RPMI7951 (cell line): ENCODE measurements around the gene FRMPD2. TPM values are rescaled to one million over a fixed set of nuclear protein-coding genes. Genes with fewer than 3 reads are reported as not detected.

Source experiments
- DNase-seq: peaks from one replicate; pipeline ENCODE4 v3.0.0-alpha.2; 2012; ENCODE audit warnings: low read depth
- total RNA-seq: library from RNA; depleted of rRNA; stranded (reverse); fragments of >200 nt; shearing (Covaris generic); gene quantifications from 2 replicates; pipeline ENCODE4 v1.2.3, GENCODE V29; 2014; rRNA removed

FRMPD2 gene, protein sequence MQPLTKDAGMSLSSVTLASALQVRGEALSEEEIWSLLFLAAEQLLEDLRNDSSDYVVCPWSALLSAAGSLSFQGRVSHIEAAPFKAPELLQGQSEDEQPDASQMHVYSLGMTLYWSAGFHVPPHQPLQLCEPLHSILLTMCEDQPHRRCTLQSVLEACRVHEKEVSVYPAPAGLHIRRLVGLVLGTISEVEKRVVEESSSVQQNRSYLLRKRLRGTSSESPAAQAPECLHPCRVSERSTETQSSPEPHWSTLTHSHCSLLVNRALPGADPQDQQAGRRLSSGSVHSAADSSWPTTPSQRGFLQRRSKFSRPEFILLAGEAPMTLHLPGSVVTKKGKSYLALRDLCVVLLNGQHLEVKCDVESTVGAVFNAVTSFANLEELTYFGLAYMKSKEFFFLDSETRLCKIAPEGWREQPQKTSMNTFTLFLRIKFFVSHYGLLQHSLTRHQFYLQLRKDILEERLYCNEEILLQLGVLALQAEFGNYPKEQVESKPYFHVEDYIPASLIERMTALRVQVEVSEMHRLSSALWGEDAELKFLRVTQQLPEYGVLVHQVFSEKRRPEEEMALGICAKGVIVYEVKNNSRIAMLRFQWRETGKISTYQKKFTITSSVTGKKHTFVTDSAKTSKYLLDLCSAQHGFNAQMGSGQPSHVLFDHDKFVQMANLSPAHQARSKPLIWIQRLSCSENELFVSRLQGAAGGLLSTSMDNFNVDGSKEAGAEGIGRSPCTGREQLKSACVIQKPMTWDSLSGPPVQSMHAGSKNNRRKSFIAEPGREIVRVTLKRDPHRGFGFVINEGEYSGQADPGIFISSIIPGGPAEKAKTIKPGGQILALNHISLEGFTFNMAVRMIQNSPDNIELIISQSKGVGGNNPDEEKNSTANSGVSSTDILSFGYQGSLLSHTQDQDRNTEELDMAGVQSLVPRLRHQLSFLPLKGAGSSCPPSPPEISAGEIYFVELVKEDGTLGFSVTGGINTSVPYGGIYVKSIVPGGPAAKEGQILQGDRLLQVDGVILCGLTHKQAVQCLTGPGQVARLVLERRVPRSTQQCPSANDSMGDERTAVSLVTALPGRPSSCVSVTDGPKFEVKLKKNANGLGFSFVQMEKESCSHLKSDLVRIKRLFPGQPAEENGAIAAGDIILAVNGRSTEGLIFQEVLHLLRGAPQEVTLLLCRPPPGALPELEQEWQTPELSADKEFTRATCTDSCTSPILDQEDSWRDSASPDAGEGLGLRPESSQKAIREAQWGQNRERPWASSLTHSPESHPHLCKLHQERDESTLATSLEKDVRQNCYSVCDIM (N-terminal part only)
- not detected in 2 replicates for total RNA-seq

DNA sequence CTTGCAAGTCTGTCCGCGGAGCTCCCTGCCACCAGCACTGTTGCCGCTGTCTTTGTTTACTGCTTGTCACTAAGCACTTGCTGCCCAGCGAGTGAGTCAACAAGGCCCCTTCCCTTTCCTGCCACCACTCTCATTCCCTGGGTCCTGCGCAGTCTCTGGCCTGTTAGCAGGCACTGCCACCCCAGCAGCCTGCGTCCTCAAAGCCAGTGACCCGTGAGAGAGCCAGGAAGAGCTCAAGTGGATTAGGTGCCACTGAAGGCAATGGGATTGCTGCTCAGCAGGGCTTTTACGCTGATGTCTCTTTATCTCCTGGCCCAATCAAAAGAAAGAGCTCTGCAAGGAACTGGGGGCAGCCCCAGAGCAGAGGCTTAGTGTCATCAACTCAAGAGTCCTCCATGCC lies at the start of gene FRMPD2:
Gene FRMPD2 (minus strand): TSS at position 61 of the 400 bp plus-strand sequence. CDS start 129 bp downstream, outside the sequence.
- no peak for DNase-seq

DNA sequence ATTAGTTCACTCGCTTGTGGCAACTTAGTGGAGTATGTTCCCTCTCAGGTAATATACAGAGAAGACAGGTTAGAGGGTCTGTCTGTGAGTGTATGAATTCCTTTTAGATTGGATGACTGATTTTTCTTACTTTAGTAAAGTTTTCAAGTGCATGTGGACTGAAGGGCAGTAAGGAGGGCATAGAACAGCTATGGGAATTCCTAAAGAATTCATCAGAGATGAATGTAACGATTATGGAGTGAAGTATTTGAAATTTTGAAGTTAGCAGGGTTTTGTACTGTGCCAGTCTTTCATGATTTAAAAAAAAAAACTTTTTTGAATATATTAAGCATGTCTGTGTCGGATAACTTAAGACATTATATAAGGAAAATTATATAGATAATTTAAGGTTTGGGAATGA lies 47.5 kb upstream of the FRMPD2 start:
- no peak for DNase-seq

DNA sequence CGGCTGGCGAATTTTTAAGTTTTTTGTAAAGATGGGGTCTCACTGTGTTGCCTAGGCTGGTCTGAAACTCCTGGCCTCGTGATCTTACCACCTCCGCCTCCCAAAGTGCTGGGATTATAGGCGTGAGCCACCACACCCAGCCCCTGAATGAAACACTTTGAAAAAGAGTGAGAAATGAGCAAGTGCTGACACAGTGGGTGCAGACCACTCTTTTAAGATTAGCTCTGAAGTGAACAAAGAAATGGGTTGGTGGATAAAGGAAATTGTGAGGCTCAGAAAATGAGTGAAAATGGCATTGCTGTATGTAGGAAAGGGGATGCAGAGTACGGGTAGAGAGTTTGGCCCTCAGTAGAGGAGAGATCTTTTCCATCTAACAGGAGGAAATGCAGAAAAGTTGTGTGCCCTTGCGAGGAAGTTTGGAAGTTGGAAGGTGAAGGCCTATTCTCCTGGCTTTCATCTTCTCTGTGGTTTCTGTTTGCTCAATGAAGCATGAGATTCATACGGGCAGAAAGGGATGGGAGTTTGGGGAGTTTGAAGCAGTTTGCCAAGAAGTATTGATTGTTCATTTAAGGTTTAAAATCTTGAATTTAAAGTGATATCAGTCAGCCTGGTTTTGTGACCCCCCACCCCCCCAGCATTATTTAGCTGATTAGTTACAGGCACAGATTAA lies 43.0 kb upstream of the FRMPD2 start:
- DNase-seq: no peak

DNA sequence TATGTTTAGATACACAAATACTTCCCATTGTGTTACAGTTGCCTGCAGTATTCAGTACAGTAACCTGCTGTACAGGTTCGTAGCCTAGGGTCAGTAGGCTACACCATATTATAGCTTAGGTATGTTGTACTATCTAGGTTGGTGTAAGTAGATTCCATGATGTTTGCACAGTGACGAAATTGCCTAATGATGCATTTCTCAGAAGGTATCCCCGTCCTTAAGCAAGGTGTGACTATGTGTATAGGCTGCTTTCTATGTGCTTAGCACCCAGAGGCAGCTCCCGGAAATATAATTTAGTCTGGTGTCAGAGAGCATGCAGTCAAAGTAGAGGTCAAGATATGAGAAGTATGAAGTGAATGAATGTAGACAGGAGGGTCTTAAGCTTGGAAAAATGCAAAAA lies 41.7 kb upstream of the FRMPD2 start:
- no peak for DNase-seq

DNA sequence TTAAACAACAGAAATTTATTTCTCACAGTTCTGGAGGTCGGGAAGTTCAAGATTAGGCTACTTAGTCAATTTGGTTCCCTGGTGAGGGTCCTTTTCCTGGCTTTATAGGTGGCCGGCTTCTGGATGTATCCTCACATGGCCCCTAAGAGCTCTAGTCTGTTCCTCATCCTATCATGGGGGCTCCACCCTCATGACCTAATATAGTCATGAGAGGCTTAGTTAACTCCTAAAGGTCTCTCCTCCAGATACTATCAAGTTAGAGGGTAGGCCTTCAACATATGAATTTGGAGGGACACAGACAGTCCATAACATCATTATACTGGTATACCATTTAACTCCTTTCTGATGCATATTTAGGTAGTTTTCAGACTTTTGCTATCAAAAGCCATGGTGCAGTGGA lies 39.6 kb upstream of the FRMPD2 start:
- no peak for DNase-seq

DNA sequence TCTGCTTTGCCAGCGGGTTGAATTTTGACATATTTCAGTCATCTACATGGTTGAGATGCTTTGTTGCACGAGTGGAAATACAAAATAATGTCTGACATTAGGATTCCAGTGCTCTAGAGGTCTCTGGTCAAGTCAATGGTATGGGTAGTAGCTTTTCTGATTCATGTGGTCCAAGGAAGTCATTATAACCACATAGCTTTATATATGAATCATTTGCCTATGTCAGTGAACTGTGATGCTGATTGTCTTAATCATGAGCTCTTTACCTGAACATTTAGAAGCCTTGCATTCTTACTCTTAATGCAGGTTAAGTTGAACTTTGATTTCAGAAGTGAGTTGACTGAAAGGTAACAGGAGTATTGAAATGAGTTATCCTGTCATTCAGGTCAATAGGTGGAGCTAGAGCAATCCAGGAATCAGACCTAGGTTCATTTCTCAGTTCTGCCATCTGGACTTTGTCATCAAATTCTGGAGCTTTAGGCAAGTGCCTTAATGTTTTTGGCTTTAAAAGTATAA lies 35.3 kb upstream of the FRMPD2 start:
- peak; percentile 75 for DNase-seq

DNA sequence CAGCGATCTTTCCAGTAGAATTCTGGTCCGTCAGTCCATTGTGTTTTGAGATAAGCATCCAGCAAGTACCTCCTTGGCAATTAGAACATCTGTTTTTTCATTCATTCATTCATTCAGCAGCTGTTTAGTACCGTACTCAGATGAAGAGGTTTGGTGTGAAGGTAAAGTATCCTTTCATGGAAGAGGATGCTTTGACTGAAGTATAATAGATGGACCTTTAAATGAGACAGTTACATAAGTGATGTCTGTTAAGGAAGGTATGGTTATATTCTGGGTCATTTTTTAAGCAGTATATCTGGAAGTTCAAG lies 33.2 kb upstream of the FRMPD2 start:
- DNase-seq: no peak

DNA sequence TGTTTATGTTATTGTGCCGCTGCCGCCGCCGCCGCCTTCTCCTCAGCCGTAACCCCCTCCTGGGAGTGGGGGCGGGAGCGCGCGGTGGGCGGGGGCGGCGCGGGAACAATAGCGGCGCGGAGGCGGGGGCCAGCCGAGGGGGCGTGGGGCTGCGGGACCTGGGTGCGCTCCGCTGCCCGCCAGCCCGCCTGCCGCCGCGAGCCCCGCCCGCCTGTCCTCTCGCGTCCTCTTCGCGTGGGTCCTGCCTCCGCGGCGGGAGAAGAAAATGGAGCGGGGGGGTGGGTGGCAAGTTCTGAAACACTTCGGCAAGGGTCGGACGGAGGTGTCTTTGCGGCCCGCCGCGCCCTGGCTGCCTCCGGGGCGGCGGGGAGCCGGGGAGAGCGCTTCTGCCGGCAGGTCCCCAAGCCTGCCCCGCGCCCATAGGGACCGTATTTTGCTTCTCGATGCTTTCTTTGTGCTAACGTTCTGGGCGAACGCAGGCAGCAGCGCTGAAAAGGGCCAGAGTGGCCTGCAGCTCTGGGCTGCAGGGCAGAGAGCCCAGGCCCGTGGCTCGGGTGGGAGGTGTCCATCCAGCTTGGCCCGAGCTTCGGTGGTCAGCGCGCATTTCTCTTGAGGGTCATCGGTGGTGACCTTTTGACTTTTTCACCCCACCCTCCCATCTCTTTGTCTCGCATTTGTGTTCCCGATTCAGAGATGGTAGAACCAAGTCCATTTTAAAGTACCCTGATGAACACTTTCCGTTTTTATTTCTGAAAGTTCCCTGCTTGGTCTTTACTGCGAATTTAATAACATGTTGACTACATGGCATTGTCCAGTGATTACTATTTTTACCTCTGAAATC lies 32.6 kb upstream of the FRMPD2 start:
- DNase-seq: peak; percentile 42

DNA sequence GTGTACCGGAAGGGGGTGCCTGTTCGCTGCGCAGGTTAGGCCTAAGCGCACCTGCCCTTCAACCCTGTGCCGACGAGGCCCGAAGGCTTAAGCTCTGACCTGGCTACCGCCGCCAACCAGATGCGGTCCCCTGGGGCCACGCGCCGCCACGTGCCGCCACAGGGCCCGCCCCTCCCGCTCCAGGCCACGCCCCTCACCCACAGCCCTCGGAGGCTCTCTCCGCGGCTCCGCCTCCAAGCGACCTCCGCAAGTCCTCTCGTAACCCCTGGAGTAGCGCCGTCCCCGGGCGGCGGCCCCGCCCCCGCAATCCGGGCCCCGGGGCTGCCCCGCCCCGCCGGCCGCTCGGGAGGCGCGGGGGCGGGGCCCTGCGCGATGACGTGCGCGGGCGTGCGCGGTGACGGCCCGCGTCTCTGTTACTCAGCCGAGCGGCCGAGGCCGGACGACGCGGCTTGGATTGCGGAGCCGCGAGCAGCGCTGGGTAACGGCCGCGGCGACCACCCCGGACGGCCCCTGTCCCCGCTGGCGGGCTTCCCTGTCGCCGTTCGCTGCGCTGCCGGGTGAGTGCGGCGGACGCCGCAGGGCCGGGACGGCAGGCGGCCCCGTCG lies 31.9 kb upstream of the FRMPD2 start, which contains the start of gene MAPK8:
Gene MAPK8 (plus strand): TSS at position 413 of the 605 bp plus-strand sequence. CDS start 94,984 bp downstream, outside the sequence.
- peak; percentile 78 for DNase-seq

DNA sequence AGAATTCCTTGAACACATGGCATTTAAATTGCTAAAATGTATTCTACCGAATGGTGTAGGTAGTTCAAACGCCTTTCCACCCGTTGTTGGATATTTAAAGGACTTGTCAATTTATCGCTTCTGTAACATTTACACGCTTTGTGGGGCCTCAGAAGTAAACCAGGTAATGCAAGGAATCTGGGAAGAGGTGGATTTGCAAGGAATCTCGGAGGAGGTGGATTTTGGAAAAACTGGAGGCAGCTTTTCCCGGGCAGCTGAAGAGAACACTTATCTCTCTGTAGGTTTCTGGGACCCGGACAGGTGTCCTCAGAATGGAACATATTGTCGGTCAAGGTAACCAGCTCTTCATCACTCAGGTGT lies 31.4 kb upstream of the FRMPD2 start:
- DNase-seq: no peak

DNA sequence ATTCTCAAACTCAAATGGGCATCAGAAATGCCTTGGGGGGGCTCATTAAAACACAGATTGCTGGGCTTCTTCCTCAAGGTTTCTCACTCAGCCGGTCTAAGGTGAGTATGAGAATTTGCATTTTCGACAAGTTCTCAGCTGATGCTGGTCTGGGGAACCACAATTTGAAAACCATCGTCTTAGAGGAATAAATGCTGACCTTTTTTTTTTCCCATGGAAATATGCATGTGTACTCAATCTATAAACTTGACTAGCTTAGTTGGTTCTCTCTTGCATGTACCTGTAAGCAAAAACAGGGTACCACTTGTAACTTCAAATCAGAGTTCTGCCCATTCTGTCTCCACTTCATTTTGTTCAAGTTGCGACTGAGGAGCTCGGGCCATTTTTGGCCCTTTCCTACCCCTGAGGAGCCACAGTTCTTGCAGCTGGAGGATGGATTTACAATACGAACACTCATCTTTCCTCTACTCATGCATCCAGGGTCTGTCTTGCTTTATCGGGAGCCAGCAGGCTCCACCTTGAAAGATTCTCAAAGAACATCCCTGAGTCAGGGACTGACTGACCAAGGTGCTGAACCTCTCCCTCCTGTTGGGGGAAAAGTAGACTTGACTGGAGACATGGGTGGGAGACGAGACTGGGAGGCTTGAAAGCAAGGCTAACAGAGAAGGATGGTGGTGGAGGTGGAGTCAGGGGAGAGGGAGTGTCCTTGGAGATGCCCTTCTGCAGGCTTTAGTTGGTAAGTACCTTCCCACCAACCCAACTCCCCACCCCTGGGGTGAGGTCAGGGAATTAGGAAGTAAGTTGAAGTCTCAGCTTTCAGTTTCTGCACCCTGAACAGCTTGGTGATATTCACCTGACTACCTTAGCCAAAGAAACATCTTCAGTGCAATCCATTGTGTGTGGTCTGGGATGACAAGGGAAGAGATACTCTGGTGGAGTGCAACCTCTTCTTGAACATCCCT lies 28.3 kb upstream of the FRMPD2 start:
- no peak for DNase-seq

DNA sequence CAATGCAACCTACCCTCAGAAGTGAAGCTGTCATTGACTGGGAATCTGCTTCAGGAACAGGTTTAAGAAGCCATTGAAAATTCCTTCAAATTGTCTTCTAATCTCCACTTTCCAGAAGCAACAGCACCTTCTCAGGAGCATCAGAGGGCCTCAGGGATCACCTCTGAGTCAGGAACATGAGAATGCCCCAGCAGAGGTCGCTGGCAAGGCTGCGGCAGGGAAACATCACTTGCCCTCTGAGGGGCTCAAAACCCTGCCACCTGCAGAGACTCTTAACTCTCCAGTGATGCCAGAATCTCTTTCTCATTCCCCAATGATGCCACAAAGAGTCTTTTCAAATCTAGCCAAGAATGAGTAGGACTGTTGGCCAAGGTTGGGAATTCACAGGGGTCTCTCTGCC lies 26.1 kb upstream of the FRMPD2 start:
- DNase-seq: no peak

DNA sequence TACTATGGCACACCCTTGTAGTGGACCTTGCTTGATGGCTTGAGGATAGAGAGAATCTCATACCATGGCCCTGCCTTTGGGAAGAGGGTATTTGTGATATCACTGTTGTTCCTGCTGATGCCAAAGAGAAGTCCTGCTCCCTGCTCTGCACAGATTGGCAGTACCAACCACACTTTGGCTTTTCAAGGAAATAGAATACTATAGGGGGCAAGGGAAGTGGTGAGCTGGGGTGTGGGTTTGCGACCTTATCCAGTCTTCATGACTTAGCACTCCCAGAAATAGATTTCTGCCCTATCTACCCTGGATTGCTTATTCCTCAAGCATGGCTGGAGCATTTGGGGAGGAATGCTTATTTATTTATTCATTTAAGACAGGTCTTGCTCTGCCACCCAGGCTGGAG lies 25.2 kb upstream of the FRMPD2 start:
- no peak for DNase-seq

DNA sequence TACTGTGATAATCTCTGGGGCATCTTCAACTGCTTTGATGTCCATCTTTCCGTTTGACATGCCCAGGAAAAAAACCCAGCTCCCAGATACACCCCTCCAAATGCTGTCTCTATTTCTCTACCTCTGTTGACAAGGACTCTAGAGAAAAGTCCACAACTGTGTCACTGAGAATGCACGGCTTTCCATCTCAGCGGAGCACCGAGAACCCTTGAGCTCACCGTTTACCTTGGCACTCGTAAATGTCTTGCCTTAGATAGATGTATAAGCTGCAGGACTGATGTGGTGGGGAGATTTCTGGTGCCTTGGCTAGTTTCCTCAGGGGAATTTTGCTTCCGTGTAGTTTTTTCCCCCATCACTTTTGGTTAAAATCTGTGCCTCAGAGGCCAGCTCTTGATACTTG lies 24.6 kb upstream of the FRMPD2 start:
- DNase-seq: no peak

DNA sequence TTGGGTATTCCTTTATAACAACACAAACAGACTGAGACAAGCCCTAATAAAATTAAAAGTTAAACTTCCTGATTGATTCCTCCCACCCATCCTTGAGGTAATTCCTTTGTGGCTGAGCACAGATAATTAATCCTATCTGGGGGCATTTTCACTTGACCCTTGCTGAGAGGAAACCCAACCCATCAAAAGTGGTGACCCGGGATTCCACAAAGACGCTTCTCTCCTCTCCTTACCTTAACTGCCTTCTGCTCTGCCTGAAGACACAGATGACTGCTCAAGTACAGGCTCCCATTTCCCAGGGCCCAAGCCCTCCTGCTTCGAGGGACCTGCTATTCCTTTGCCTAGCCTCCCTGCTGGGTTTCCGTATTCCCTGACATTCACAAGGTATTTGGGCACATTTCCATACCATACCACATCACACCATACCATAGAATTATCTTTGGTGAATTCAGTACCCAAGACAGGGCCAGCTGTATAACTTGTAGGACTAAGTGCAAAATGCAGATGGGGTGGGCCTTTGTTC lies 22.1 kb upstream of the FRMPD2 start:
- no peak for DNase-seq

DNA sequence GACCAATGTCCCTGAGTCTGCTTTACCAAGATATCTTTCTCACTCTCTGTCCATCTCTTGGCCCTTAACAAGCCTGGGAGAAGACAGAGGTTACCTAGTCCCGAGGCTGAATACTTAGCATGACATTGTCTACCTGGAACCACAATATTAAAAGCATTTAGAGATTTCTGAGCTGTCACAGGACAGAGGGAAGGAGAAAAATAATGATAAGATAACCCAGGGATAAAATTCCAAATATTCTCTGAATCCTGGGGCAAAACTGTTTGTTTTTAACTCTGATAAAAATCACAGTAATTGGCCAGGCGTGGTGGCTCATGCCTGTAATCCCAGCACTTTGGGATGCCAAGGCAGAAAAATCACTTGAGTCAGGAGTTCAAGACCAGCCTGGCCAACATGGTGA lies 19.9 kb upstream of the FRMPD2 start:
- no peak for DNase-seq

DNA sequence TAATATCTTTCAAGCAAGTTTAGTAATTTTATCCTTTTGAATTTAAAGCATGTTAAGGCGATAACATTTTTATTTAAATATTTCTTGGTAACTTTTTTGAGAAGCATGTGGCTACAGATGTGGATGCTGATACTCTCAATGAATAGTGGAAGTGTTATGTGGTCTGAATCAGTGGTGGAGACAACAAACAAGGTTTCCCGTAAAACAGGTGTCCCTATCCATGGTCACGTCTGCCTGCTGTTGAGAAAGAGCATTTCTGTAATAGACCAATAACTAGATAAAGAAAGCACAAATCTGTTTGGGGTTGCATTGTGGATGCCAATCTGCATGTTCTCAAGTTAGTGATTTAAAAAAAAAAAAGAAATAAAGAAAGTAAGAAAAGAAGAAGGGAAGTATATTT lies 18.1 kb upstream of the FRMPD2 start:
- no peak for DNase-seq

DNA sequence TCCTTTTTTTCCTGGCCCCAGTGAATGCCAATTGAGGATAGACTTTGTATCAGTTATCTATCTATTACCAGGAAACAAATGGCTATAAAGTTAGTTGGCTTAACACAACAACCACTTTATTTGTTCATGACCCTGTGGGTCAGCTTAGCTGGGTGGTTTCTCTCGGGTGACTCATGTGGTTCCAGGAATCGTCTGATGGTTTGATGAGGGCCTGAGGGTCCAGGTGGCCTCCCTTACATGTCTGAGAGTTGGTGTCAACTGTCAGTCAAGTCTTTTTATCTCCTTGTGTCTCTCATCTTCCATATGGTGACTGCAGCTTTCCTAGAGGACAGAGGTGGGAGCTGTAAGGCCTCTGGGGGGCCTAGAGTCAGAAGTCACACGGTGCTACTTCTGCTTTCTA lies 16.7 kb upstream of the FRMPD2 start:
- DNase-seq: peak; percentile 57

DNA sequence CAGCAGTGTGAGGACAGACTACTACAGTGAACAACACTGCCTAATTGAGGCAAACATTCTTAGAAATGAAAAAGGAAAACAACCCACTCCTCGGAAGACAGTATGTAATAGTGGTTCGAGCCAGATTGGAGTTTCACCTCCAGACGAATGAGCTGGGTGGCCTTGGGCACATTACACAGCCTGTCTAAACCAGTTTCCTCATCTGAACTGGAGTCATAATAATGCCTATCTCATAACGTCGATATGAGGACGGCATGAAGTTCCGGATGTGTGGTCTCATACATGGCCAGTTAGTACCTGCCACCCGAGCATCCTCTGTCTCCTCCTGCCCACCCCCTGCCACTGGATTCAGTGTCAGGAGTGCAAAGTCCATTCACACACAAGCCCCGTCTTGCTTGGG lies 15.8 kb upstream of the FRMPD2 start:
- no peak for DNase-seq
